NCI-H510A treated with DMSO at 0.1 percent for 48 hours (cell line): ENCODE data around the gene MST1R.
A peak's percentile ranks its signal among the peaks of the same experiment; 100 is the strongest.

Experiments used
- DNase-seq: peaks from one replicate; lab custom pipeline; 2025; lab: John Stamatoyannopoulos, UW

The MST1R gene

DNA sequence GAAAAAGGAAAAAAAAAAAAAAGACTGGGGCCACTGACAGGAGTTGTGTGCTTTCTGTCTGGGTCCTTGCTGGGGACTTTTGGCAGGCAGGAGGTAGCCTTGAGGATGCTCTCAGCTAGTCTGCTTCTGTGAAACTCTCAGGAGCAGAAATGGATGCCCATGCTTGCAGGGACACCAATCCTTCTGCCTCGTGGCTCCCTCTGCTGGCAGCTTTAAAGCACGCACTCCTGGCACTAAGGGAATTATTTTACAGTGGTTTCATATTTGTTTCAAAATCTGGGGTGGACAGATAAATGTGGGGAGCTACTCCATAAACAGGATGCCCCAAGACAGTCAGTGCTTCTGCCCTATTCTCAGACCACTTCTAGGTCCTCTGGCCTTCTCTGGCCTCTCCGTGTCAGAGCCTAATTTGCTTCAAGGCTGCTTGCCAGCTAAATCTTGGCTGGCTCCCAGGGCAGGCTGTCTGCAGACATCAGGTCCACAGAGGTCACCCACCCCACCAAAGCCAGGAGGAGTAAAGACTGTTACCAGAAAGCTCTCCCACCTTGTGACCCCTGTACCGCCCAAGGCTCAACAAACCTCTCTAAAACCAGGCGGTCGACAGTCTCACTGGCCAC lies 64.4 kb downstream of the MST1R start:
- DNase-seq = peak; percentile 67
